ENCODE measurements around the gene KCNA2. TPM values are rescaled to one million over a fixed set of nuclear protein-coding genes. Genes with fewer than 3 reads are reported as not detected.

The KCNA2 gene
- polyA plus RNA-seq (2012; rRNA removed): not detected in 2 replicates
- not detected in 2 replicates for polyA plus RNA-seq (2012; cell fraction: cytosol; rRNA removed)
- not detected in 2 replicates for polyA plus RNA-seq (2012; cell fraction: nucleus; rRNA removed)

DNA sequence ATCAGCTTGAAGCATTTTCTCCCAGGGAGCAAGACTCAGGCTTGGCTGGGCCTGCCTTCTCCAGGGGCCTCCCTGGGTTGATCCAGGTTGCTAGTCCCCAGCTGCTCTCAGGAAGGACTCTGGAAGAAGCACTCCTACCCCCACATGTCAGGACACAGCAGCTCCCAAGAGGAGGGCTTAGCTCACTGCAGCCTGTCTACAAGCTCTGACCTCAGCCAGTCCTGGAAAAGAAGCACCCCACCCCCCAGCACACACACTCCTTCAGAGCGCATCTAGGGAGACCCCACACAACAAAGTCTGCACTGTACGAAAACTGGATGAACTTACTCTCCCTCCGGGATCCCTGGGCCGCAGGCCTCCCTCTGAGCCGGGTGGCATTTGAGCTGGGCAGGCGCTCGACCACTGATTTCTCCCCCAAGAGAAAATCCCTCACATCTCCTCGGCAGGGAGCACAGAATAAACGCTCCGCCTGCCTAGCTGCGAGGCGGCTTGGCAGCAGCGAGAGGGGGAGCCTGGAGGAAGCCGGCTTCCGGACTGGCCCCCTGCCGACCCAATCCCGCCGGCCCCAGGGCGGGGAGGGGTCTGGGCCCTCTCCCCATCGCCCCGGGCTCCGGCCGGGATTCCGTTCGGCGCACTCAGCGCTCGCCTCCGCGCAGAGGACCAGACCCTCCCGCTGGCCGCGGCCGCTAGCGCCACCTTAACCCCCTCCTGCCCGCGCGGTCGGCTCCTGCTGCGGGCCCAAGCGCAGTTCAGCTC lies at the start of gene KCNA2:
Gene KCNA2 (minus strand): TSS at position 458 of the 756 bp plus-strand sequence. CDS start 1,576 bp downstream, outside the sequence.
- TF ChIP-seq, protein P1, sequence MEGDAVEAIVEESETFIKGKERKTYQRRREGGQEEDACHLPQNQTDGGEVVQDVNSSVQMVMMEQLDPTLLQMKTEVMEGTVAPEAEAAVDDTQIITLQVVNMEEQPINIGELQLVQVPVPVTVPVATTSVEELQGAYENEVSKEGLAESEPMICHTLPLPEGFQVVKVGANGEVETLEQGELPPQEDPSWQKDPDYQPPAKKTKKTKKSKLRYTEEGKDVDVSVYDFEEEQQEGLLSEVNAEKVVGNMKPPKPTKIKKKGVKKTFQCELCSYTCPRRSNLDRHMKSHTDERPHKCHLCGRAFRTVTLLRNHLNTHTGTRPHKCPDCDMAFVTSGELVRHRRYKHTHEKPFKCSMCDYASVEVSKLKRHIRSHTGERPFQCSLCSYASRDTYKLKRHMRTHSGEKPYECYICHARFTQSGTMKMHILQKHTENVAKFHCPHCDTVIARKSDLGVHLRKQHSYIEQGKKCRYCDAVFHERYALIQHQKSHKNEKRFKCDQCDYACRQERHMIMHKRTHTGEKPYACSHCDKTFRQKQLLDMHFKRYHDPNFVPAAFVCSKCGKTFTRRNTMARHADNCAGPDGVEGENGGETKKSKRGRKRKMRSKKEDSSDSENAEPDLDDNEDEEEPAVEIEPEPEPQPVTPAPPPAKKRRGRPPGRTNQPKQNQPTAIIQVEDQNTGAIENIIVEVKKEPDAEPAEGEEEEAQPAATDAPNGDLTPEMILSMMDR (IDR thresholded peaks at IDR 0.05): no peak
- no peak for TF ChIP-seq GABPA (IDR thresholded peaks at IDR 0.05; ENCODE audit: low read depth)
- Histone ChIP-seq H3K27me3 (ENCODE audit: insufficient read depth) (peaks cover 60% of the 10 kb centered on the region), H3K36me3 (replicated peaks in 1 of 2; ENCODE audit: control insufficient read depth in 1 of 2, insufficient read depth in 2 of 2, low read length in 1 of 2) (no peaks in the 10 kb centered on the region), H3K9me3 (no peaks in the 10 kb centered on the region), H3K9me2 (no peaks in the 10 kb centered on the region), H2AFZ (ENCODE audit: low read depth) (0 out of 2 replicates have a peak within 1 kb of the TSS, but pooled peaks have one; percentile 46), H3K4me3 (ENCODE audit: low read depth in 2 of 2, low read length in 1 of 2) (peak within 1 kb of the TSS; percentile 43 to 56), H4K20me1 (ENCODE audit: insufficient read depth) (no peaks in the 10 kb centered on the region), H3K9ac (no peak within 1 kb of the TSS), H3K79me2 (ENCODE audit: insufficient read depth) (no peaks in the 10 kb centered on the region), H3K27ac (ENCODE audit: low read depth in 2 of 2, low read length in 1 of 2) (no peak within 1 kb of the TSS), H3F3A (replicated peaks; ENCODE audit: insufficient read depth) (no peaks in the 10 kb centered on the region), H3K4me1 (ENCODE audit: control insufficient read depth in 1 of 2, insufficient read depth in 2 of 2, low read depth in 1 of 2, low read length in 1 of 2) (peaks cover 0 to 10% of the 10 kb centered on the region in 2 experiments; a peak in 2 of 4 replicates), H3K4me2 (peak within 1 kb of the TSS; percentile 79)
- WGBS (ENCODE audit: low lambda C conversion rate): 9% methylated on average over 12 of the region's 41 CpGs
- CTCF ChIA-PET: interaction anchor here (0.7 to 11.6 kb wide), 21 partner anchors 8 to 409 kb away, joined by 3 to 97 read pairs (median 5); no protein-coding TSS in a partner anchor
- POLR2A ChIA-PET: interaction anchor here (0.6 to 0.9 kb wide), 2 partner anchors 52 to 72 kb away, joined by 3 read pairs; no protein-coding TSS in a partner anchor
- peak; percentile 88 for DNase-seq

- Histone ChIP-seq H3K9me3 (no peaks in the 10 kb centered on the region), H3K27me3 (ENCODE audit: insufficient read depth) (no peaks in the 10 kb centered on the region), H3K4me2 (no peak overlapping the region), H3K79me2 (ENCODE audit: insufficient read depth) (no peaks in the 10 kb centered on the region), H3K36me3 (replicated peaks in 1 of 2; ENCODE audit: control insufficient read depth in 1 of 2, insufficient read depth in 2 of 2, low read length in 1 of 2) (no peaks in the 10 kb centered on the region), H3K4me1 (ENCODE audit: control insufficient read depth in 1 of 2, insufficient read depth in 2 of 2, low read depth in 1 of 2, low read length in 1 of 2) (peaks cover 0 to 16% of the 10 kb centered on the region in 2 experiments; a peak in 1 of 4 replicates), H3K4me3 (ENCODE audit: low read depth in 2 of 2, low read length in 1 of 2) (no peak overlapping the region), H4K20me1 (ENCODE audit: insufficient read depth) (no peaks in the 10 kb centered on the region), H3K9me2 (no peaks in the 10 kb centered on the region), H3F3A (replicated peaks; ENCODE audit: insufficient read depth) (no peaks in the 10 kb centered on the region), H3K27ac (ENCODE audit: low read depth in 2 of 2, low read length in 1 of 2) (no peak overlapping the region), H2AFZ (ENCODE audit: low read depth) (no peak overlapping the region), H3K9ac (no peak overlapping the region)
- ChIA-PET POLR2A (no interaction called here), CTCF (interaction anchor here (5.2 kb wide), 1 partner anchor 115 kb away, joined by 33 read pairs; no protein-coding TSS in a partner anchor)
- DNase-seq: no peak
- TF ChIP-seq REST (IDR thresholded peaks at IDR 0.05; ENCODE audit: low read depth, low read length) (no peak), MEF2A (IDR thresholded peaks at IDR 0.05; ENCODE audit: borderline replicate concordance, low read depth) (no peak), SMC3 (IDR thresholded peaks at IDR 0.05; ENCODE audit: low read depth, low read length) (no peak), JUND (IDR thresholded peaks at IDR 0.05) (no peak), EP300 (IDR thresholded peaks at IDR 0.05; ENCODE audit: borderline replicate concordance in 1 of 2, low read depth in 1 of 2, low read length in 1 of 2) (no peak), GABPA (IDR thresholded peaks at IDR 0.05; ENCODE audit: low read depth) (no peak), YY1 (IDR thresholded peaks at IDR 0.05; ENCODE audit: low read depth) (no peak), TEAD4 (IDR thresholded peaks at IDR 0.05; ENCODE audit: borderline replicate concordance, insufficient read depth) (no peak), RCOR1 (IDR thresholded peaks at IDR 0.05; ENCODE audit: low read length) (no peak)
- TF ChIP-seq, protein P2, sequence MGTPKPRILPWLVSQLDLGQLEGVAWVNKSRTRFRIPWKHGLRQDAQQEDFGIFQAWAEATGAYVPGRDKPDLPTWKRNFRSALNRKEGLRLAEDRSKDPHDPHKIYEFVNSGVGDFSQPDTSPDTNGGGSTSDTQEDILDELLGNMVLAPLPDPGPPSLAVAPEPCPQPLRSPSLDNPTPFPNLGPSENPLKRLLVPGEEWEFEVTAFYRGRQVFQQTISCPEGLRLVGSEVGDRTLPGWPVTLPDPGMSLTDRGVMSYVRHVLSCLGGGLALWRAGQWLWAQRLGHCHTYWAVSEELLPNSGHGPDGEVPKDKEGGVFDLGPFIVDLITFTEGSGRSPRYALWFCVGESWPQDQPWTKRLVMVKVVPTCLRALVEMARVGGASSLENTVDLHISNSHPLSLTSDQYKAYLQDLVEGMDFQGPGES (IDR thresholded peaks at IDR 0.05; ENCODE audit: low read depth, low read length): no peak
- 14% methylated on average over 2 of the region's 2 CpGs for WGBS (ENCODE audit: low lambda C conversion rate)
Measured at GRCh38 chr1:110650609-110651008, 44.5 kb upstream of the KCNA2 start.

Measured in SK-N-SH (cell line).